ENCODE data around the gene ZBED4. TPM values are rescaled to one million over a fixed set of nuclear protein-coding genes. Genes with fewer than 3 reads are reported as not detected.

ZBED4 gene
- total RNA-seq, 6 experiments from 2014 or later, result 4.1 to 9.3 (median 5.2) TPM

- H3K9me3 ChIP-seq, result no peaks in the 10 kb centered on the region
- H3K4me1 ChIP-seq, result peaks cover 0 to 11% (median 6%) of the 10 kb centered on the region in 4 donors
- 83% methylated on average over 7 of the region's 8 CpGs for WGBS (ENCODE audit: insufficient coverage, low coverage, low lambda C conversion rate, missing lambda C conversion rate)
- DNase-seq (no peak), ATAC-seq (no peak)
- TF ChIP-seq POLR2A (IDR thresholded peaks at IDR 0.05) (no peak), CTCF (IDR thresholded peaks at IDR 0.05) (no peak)
- no peak overlapping the region for H3K27ac ChIP-seq
- intact Hi-C loops (cut with DNase I), result loop anchor here (2.0 to 10.0 kb wide), 3 partner anchors 104 to 163 kb away; no protein-coding TSS in a partner anchor
- no peaks in the 10 kb centered on the region for H3K27me3 ChIP-seq
- peaks cover 0 to 5% (median 2%) of the 10 kb centered on the region in 4 donors for H3K36me3 ChIP-seq
- H3K4me3 ChIP-seq, result no peak overlapping the region
Observed at GRCh38 chr22:49928185-49928495, 74.5 kb downstream of the ZBED4 start.

- TF ChIP-seq POLR2A (IDR thresholded peaks at IDR 0.05), result no peak
- no peak for TF ChIP-seq CTCF (IDR thresholded peaks at IDR 0.05)
- H3K27ac ChIP-seq, result no peak overlapping the region
- ATAC-seq, result peak in 1 of 4 donors; percentile 3
- no peaks in the 10 kb centered on the region for H3K27me3 ChIP-seq
- peak in 2 of 3 donors; percentile 36 to 62 for DNase-seq
- whole genome bisulfite sequencing (ENCODE audit: insufficient coverage, low coverage, low lambda C conversion rate, missing lambda C conversion rate), result 36% methylated on average over 9 of the region's 38 CpGs
- H3K36me3 ChIP-seq, result peaks cover 0 to 5% (median 2%) of the 10 kb centered on the region in 4 donors
- H3K9me3 ChIP-seq, result no peaks in the 10 kb centered on the region
- no peak overlapping the region for H3K4me3 ChIP-seq
- H3K4me1 ChIP-seq, result peaks cover 0 to 13% (median 9%) of the 10 kb centered on the region in 4 donors
- intact Hi-C loops (cut with DNase I), result loop anchor here (2.0 to 10.0 kb wide), 3 partner anchors 104 to 164 kb away; no protein-coding TSS in a partner anchor
Observed at GRCh38 chr22:49928555-49929210, 75.0 kb downstream of the ZBED4 start.

GRCh38 chr22:49929211-49929979 is 75.8 kb downstream of the ZBED4 start:
- H3K9me3 ChIP-seq, result no peaks in the 10 kb centered on the region
- H3K4me1 ChIP-seq, result peaks cover 0 to 20% (median 13%) of the 10 kb centered on the region in 4 donors
- H3K4me3 ChIP-seq, result no peak overlapping the region
- ATAC-seq (peak; percentile 51 to 70 (median 56)), DNase-seq (peak; percentile 73 to 80 (median 76))
- no peaks in the 10 kb centered on the region for H3K27me3 ChIP-seq
- no peak overlapping the region for H3K27ac ChIP-seq
- TF ChIP-seq POLR2A (IDR thresholded peaks at IDR 0.05) (no peak), CTCF (IDR thresholded peaks at IDR 0.05) (peak; percentile 80 to 99 (median 90))
- intact Hi-C loops (cut with DNase I), result loop anchor here (2.0 to 10.0 kb wide), 3 partner anchors 103 to 165 kb away; no protein-coding TSS in a partner anchor
- WGBS (ENCODE audit: insufficient coverage, low coverage, low lambda C conversion rate, missing lambda C conversion rate), result 3% methylated on average over 10 of the region's 75 CpGs
- H3K36me3 ChIP-seq, result peaks cover 0 to 5% (median 2%) of the 10 kb centered on the region in 4 donors

- 57% methylated on average over 11 of the region's 21 CpGs for WGBS (ENCODE audit: insufficient coverage, low coverage, low lambda C conversion rate, missing lambda C conversion rate)
- peak in 2 of 3 donors; percentile 63 to 76 for DNase-seq
- Histone ChIP-seq H3K4me1 (peaks cover 0 to 27% (median 16%) of the 10 kb centered on the region in 4 donors), H3K27ac (no peak overlapping the region), H3K4me3 (no peak overlapping the region), H3K9me3 (no peaks in the 10 kb centered on the region), H3K27me3 (no peaks in the 10 kb centered on the region), H3K36me3 (peaks cover 0 to 4% (median 0%) of the 10 kb centered on the region in 4 donors)
- intact Hi-C loops (cut with DNase I), result loop anchor here (2.0 to 10.0 kb wide), 4 partner anchors 65 to 165 kb away; no protein-coding TSS in a partner anchor
- TF ChIP-seq CTCF (IDR thresholded peaks at IDR 0.05) (no peak), POLR2A (IDR thresholded peaks at IDR 0.05) (no peak)
- no peak for ATAC-seq
Observed at GRCh38 chr22:49929994-49930575, 76.4 kb downstream of the ZBED4 start.

Measured in right lobe of liver (tissue), 6 donors.